CD8-positive, alpha-beta memory T cell (primary cell): ENCODE data around the gene KLHDC4. TPM values are rescaled to one million over a fixed set of nuclear protein-coding genes. Genes with fewer than 3 reads are reported as not detected.

Experiments used
- CTCF ChIA-PET: fragments of 350-600 bp; sonication (Branson Sonifier 250); formaldehyde crosslinking; loops from one replicate; lab custom pipeline; 2021; ENCODE audit warnings: antibody characterized with exemption; lab: Charles Lee
- POLR2A ChIA-PET: fragments of 350-600 bp; sonication (Branson Sonifier 250); formaldehyde crosslinking; loops from one replicate; lab custom pipeline; 2021; ENCODE audit warnings: antibody characterized with exemption; lab: Charles Lee
- DNase-seq, 5 donors: peaks; one replicate each; pipeline versions ENCODE4 v3.0.0 to v3.0.0-alpha.2; 2020 to 2022; ENCODE audit warnings: mixed read lengths in 1 of 5
- H3K27ac ChIP-seq: one replicate; pipeline ENCODE4 v1.7.0; 2013; ENCODE audit warnings: low read depth, mild to moderate bottlenecking, low read length, moderate library complexity
- H3K27me3 ChIP-seq: 2 replicates; pipeline ENCODE4 v1.7.0; 2013; ENCODE audit warnings: low read length, mild to moderate bottlenecking; ENCODE audit not compliant: insufficient read depth, poor library complexity, severe bottlenecking
- H3K36me3 ChIP-seq: 2 replicates; pipeline ENCODE4 v1.7.0; 2013; ENCODE audit warnings: mild to moderate bottlenecking, low read length, moderate library complexity; ENCODE audit not compliant: insufficient read depth
- H3K4me1 ChIP-seq: 2 replicates; pipeline ENCODE4 v1.7.0; 2013; ENCODE audit warnings: mild to moderate bottlenecking, low read length, moderate library complexity; ENCODE audit not compliant: insufficient read depth
- H3K4me3 ChIP-seq: 2 replicates; pipeline ENCODE4 v1.7.0; 2013; ENCODE audit warnings: mild to moderate bottlenecking, low read length
- H3K9me3 ChIP-seq: 2 replicates; pipeline ENCODE4 v1.7.0; 2013; ENCODE audit warnings: mild to moderate bottlenecking, low read length
- H3K27ac Mint-ChIP-seq, 8 donors: one replicate each; pipeline ENCODE4 v1.8.0; 2020 to 2021; ENCODE audit warnings: mixed read lengths in 8 of 8, mild to moderate bottlenecking in 6 of 8, inconsistent platforms in 3 of 8, moderate library complexity in 3 of 8
- H3K27me3 Mint-ChIP-seq, 2 donors: one replicate each; pipeline ENCODE4 v1.8.0; 2020 to 2021; ENCODE audit warnings: mixed read lengths in 2 of 2, mild to moderate bottlenecking in 1 of 2, moderate library complexity in 1 of 2
- H3K36me3 Mint-ChIP-seq, 3 donors: one replicate each; pipeline ENCODE4 v1.8.0; 2020 to 2021; ENCODE audit warnings: mixed read lengths in 3 of 3, inconsistent platforms in 1 of 3, mild to moderate bottlenecking in 1 of 3
- H3K4me1 Mint-ChIP-seq, 3 donors: one replicate each; pipeline ENCODE4 v1.8.0; 2020 to 2021; ENCODE audit warnings: mixed read lengths in 3 of 3, inconsistent platforms in 1 of 3, mild to moderate bottlenecking in 1 of 3
- H3K4me3 Mint-ChIP-seq, 7 donors: one replicate each; pipeline ENCODE4 v1.8.0; 2020 to 2021; ENCODE audit warnings: mixed read lengths in 7 of 7, mild to moderate bottlenecking in 6 of 7, moderate library complexity in 4 of 7, inconsistent platforms in 2 of 7
- H3K9me3 Mint-ChIP-seq, 5 donors: one replicate each; pipeline ENCODE4 v1.8.0; 2020 to 2022; ENCODE audit warnings: mixed read lengths in 5 of 5, mild to moderate bottlenecking in 3 of 5, moderate library complexity in 2 of 5, inconsistent platforms in 1 of 5
- polyA plus RNA-seq: library from polyadenylated mRNA; unstranded; fragments of 300-500 nt; fragmentation: Illumina TruSeq; gene quantifications from one replicate; pipeline ENCODE4 v1.2.3, GENCODE V29; 2021
- total RNA-seq, 2 experiments: library from RNA; stranded (reverse); gene quantifications; one replicate each; pipeline ENCODE4 v1.2.3, GENCODE V29; 2021

Gene KLHDC4
- total and polyA plus RNA-seq, 3 experiments from 2014 or later, result 35.5 to 77.3 (median 71.5) TPM

GRCh38 chr16:87806261-87806640, 40.5 kb upstream of the KLHDC4 start:
- ChIA-PET CTCF (interaction anchor here (0.9 to 1.1 kb wide), 2 partner anchors 22 to 26 kb away, joined by 3 read pairs; no protein-coding TSS in a partner anchor), POLR2A (no interaction called here)
- Mint-ChIP-seq H3K36me3 (no peaks in the 10 kb centered on the region), H3K9me3 (no peaks in the 10 kb centered on the region), H3K4me1 (peaks cover 2 to 9% (median 3%) of the 10 kb centered on the region in 3 donors), H3K27ac (peak overlapping the region in 2 of 8 donors; percentile 28 to 64), H3K27me3 (peaks cover 2 to 9% of the 10 kb centered on the region in 2 donors), H3K4me3 (peak overlapping the region in 6 of 7 donors; percentile 48 to 82 (median 78))
- Histone ChIP-seq H3K4me3 (peak overlapping the region; percentile 30), H3K36me3 (no peaks in the 10 kb centered on the region), H3K27ac (no peak overlapping the region), H3K27me3 (no peaks in the 10 kb centered on the region), H3K9me3 (no peaks in the 10 kb centered on the region), H3K4me1 (peaks cover 16% of the 10 kb centered on the region)
- DNase-seq, result no peak

- H3K27ac ChIP-seq, result no peak overlapping the region
- CTCF ChIA-PET, result interaction anchor here (1.4 kb wide), 1 partner anchor 46 kb away, joined by 3 read pairs; no protein-coding TSS in a partner anchor
- H3K27me3 Mint-ChIP-seq, result peaks cover 2 to 3% of the 10 kb centered on the region in 2 donors
Observed at GRCh38 chr16:87803385-87803784, 37.6 kb upstream of the KLHDC4 start.

GRCh38 chr16:87802670-87803069, 36.9 kb upstream of the KLHDC4 start:
- Mint-ChIP-seq H3K4me1 (peaks cover 0 to 9% (median 3%) of the 10 kb centered on the region in 3 donors), H3K4me3 (no peak overlapping the region), H3K36me3 (no peaks in the 10 kb centered on the region), H3K9me3 (no peaks in the 10 kb centered on the region), H3K27ac (peak overlapping the region in 1 of 8 donors; percentile 75), H3K27me3 (peaks cover 0 to 2% of the 10 kb centered on the region in 2 donors)
- Histone ChIP-seq H3K27ac (no peak overlapping the region), H3K4me3 (no peak overlapping the region), H3K9me3 (no peaks in the 10 kb centered on the region), H3K27me3 (no peaks in the 10 kb centered on the region), H3K4me1 (peaks cover 16% of the 10 kb centered on the region), H3K36me3 (no peaks in the 10 kb centered on the region)
- ChIA-PET CTCF (no interaction called here), POLR2A (interaction anchor here (0.7 kb wide), 1 partner anchor 87 kb away, joined by 4 read pairs; no protein-coding TSS in a partner anchor)
- DNase-seq, result no peak

More at GRCh38 chr16:87803385-87803784, 37.6 kb upstream of the KLHDC4 start:
- no peak for DNase-seq
- Mint-ChIP-seq H3K4me3 (no peak overlapping the region), H3K27ac (no peak overlapping the region), H3K9me3 (no peaks in the 10 kb centered on the region), H3K36me3 (no peaks in the 10 kb centered on the region), H3K4me1 (peaks cover 0 to 9% (median 3%) of the 10 kb centered on the region in 3 donors)
- H3K36me3 ChIP-seq, result no peaks in the 10 kb centered on the region
- peaks cover 16% of the 10 kb centered on the region for H3K4me1 ChIP-seq
- H3K27me3 ChIP-seq, result no peaks in the 10 kb centered on the region
- POLR2A ChIA-PET, result no interaction called here
- H3K4me3 ChIP-seq, result no peak overlapping the region
- no peaks in the 10 kb centered on the region for H3K9me3 ChIP-seq

GRCh38 chr16:87801679-87802259, 36.0 kb upstream of the KLHDC4 start:
- peaks cover 0 to 8% (median 2%) of the 10 kb centered on the region in 3 donors for H3K4me1 Mint-ChIP-seq
- Histone ChIP-seq H3K36me3 (no peaks in the 10 kb centered on the region), H3K27me3 (no peaks in the 10 kb centered on the region), H3K4me3 (no peak overlapping the region), H3K9me3 (no peaks in the 10 kb centered on the region), H3K27ac (no peak overlapping the region), H3K4me1 (peaks cover 9% of the 10 kb centered on the region)
- H3K36me3 Mint-ChIP-seq, result no peaks in the 10 kb centered on the region
- DNase-seq, result no peak
- H3K27ac Mint-ChIP-seq, result peak overlapping the region in 1 of 8 donors; percentile 94
- H3K4me3 Mint-ChIP-seq, result no peak overlapping the region
- peaks cover 0 to 2% of the 10 kb centered on the region in 2 donors for H3K27me3 Mint-ChIP-seq
- CTCF ChIA-PET, result no interaction called here
- POLR2A ChIA-PET, result no interaction called here
- H3K9me3 Mint-ChIP-seq, result no peaks in the 10 kb centered on the region

GRCh38 chr16:87800497-87800896, 34.7 kb upstream of the KLHDC4 start:
- ChIA-PET CTCF (no interaction called here), POLR2A (no interaction called here)
- Histone ChIP-seq H3K4me3 (no peak overlapping the region), H3K27ac (no peak overlapping the region), H3K9me3 (no peaks in the 10 kb centered on the region), H3K4me1 (no peaks in the 10 kb centered on the region), H3K27me3 (no peaks in the 10 kb centered on the region), H3K36me3 (no peaks in the 10 kb centered on the region)
- no peak for DNase-seq
- Mint-ChIP-seq H3K27me3 (peaks cover 0 to 2% of the 10 kb centered on the region in 2 donors), H3K4me3 (no peak overlapping the region), H3K9me3 (no peaks in the 10 kb centered on the region), H3K4me1 (no peaks in the 10 kb centered on the region), H3K27ac (peak overlapping the region in 2 of 8 donors; percentile 56 to 57), H3K36me3 (no peaks in the 10 kb centered on the region)

GRCh38 chr16:87795336-87795735, 29.6 kb upstream of the KLHDC4 start:
- no peak for DNase-seq
- ChIA-PET CTCF (interaction anchor here (6.1 kb wide), 1 partner anchor 16 kb away, joined by 27 read pairs; no protein-coding TSS in a partner anchor), POLR2A (no interaction called here)
- no peaks in the 10 kb centered on the region for H3K36me3 Mint-ChIP-seq
- Histone ChIP-seq H3K4me1 (no peaks in the 10 kb centered on the region), H3K4me3 (no peak overlapping the region), H3K27me3 (no peaks in the 10 kb centered on the region), H3K9me3 (no peaks in the 10 kb centered on the region), H3K27ac (no peak overlapping the region), H3K36me3 (no peaks in the 10 kb centered on the region)
- H3K9me3 Mint-ChIP-seq, result no peaks in the 10 kb centered on the region
- peaks cover 0 to 5% of the 10 kb centered on the region in 2 donors for H3K27me3 Mint-ChIP-seq
- no peak overlapping the region for H3K27ac Mint-ChIP-seq
- no peak overlapping the region for H3K4me3 Mint-ChIP-seq
- no peaks in the 10 kb centered on the region for H3K4me1 Mint-ChIP-seq

- Mint-ChIP-seq H3K27ac (no peak overlapping the region), H3K9me3 (no peaks in the 10 kb centered on the region), H3K4me1 (no peaks in the 10 kb centered on the region), H3K36me3 (no peaks in the 10 kb centered on the region), H3K4me3 (no peak overlapping the region), H3K27me3 (peaks cover 0 to 5% of the 10 kb centered on the region in 2 donors)
- ChIA-PET POLR2A (no interaction called here), CTCF (interaction anchor here (6.1 kb wide), 1 partner anchor 15 kb away, joined by 27 read pairs; no protein-coding TSS in a partner anchor)
- no peak overlapping the region for H3K4me3 ChIP-seq
- no peak overlapping the region for H3K27ac ChIP-seq
- DNase-seq, result no peak
- H3K4me1 ChIP-seq, result no peaks in the 10 kb centered on the region
- no peaks in the 10 kb centered on the region for H3K27me3 ChIP-seq
- no peaks in the 10 kb centered on the region for H3K36me3 ChIP-seq
- no peaks in the 10 kb centered on the region for H3K9me3 ChIP-seq
Observed at GRCh38 chr16:87794485-87795078, 28.8 kb upstream of the KLHDC4 start.

GRCh38 chr16:87792205-87792565, 26.4 kb upstream of the KLHDC4 start:
- Mint-ChIP-seq H3K36me3 (no peaks in the 10 kb centered on the region), H3K4me1 (no peaks in the 10 kb centered on the region), H3K9me3 (no peaks in the 10 kb centered on the region), H3K27me3 (peaks cover 0 to 3% of the 10 kb centered on the region in 2 donors), H3K27ac (no peak overlapping the region), H3K4me3 (no peak overlapping the region)
- Histone ChIP-seq H3K9me3 (no peaks in the 10 kb centered on the region), H3K4me3 (no peak overlapping the region), H3K27me3 (no peaks in the 10 kb centered on the region), H3K36me3 (no peaks in the 10 kb centered on the region), H3K27ac (no peak overlapping the region), H3K4me1 (no peaks in the 10 kb centered on the region)
- ChIA-PET POLR2A (no interaction called here), CTCF (interaction anchor here (1.8 to 6.1 kb wide), 3 partner anchors 13 to 79 kb away, joined by 4 to 27 read pairs (median 5); no protein-coding TSS in a partner anchor)
- DNase-seq, result no peak
